H1 (cell line): ENCODE results near the gene NCAPG2. TPM values are rescaled to one million over a fixed set of nuclear protein-coding genes. Genes with fewer than 3 reads are reported as not detected.

Experiments
- CBX5 ChIP-seq: fragments of 300-800, 300-1000 bp; sonication (generic); IDR thresholded peaks from 2 replicates; pipeline ENCODE4 v1.7.1; 2016; ENCODE audit warnings: antibody characterized with exemption, low read length, low read depth
- CTBP2 ChIP-seq: IDR thresholded peaks from 2 replicates; pipeline ENCODE4 v1.7.0; 2011; ENCODE audit warnings: borderline replicate concordance, mild to moderate bottlenecking, moderate library complexity, mixed read lengths, low read length; ENCODE audit not compliant: insufficient read depth, insufficient read length
- JUN ChIP-seq: IDR thresholded peaks from 2 replicates; pipeline ENCODE4 v1.6.1; 2011; ENCODE audit warnings: low read depth, mild to moderate bottlenecking, improper control_type of control experiment, low read length
- JUND ChIP-seq: IDR thresholded peaks from 2 replicates; pipeline ENCODE4 v1.6.1; 2011; ENCODE audit warnings: mild to moderate bottlenecking, improper control_type of control experiment, low read length
- KDM4A ChIP-seq: IDR thresholded peaks from one replicate; pipeline ENCODE4 v1.7.1; 2012; ENCODE audit warnings: low read depth, mild to moderate bottlenecking, moderate library complexity, low read length, inconsistent platforms; ENCODE audit not compliant: severe bottlenecking
- RAD21 ChIP-seq, 2 experiments: IDR thresholded peaks in 1 of 2; conservative IDR thresholded peaks in 1 of 2; 2 replicates each; pipeline ENCODE4 v1.6.1; 2011; ENCODE audit warnings: low read depth in 2 of 2, low read length in 2 of 2, improper control_type of control experiment in 1 of 2, inconsistent platforms in 1 of 2, mild to moderate bottlenecking in 1 of 2, moderate library complexity in 1 of 2
- SP1 ChIP-seq: IDR thresholded peaks from 2 replicates; pipeline ENCODE4 v1.6.1; 2011; ENCODE audit warnings: low read depth, low read length
- SP4 ChIP-seq: IDR thresholded peaks from 2 replicates; pipeline ENCODE4 v1.6.1; 2012; ENCODE audit warnings: low read length, inconsistent platforms
- TAF1 ChIP-seq: IDR thresholded peaks from 2 replicates; pipeline ENCODE4 v1.6.1; 2011; ENCODE audit warnings: mild to moderate bottlenecking, low read depth, low read length
- polyA plus RNA-seq, 7 experiments: library from polyadenylated mRNA; depleted of rRNA in 3 of 7; stranded (reverse) in 5 of 7; unstranded in 2 of 7; fragments of >200 nt in 5 of 7; fragments of 200-250 nt in 2 of 7; gene quantifications; 1 replicate in 5 of 7; 2 replicates in 1 of 7; 4 replicates in 1 of 7; pipeline versions ENCODE4 v1.2.1 to v1.2.3, GENCODE V29; 2011 to 2013; ENCODE audit warnings: missing spikeins in 2 of 7, mixed read lengths in 2 of 7
- total RNA-seq: library from RNA; stranded (reverse); fragmentation: NEBNext Ultra II Directional; extraction: Animal tissue kit (Norgen Biotek cat#: 25700); gene quantifications from 2 replicates; pipeline ENCODE4 v1.2.1, GENCODE V29; 2021
- TF ChIP-seq, protein P1 (sequence below): fragments of 300-600 bp; sonication (generic); IDR thresholded peaks from 2 replicates; pipeline ENCODE4 v1.7.1; 2012; ENCODE audit warnings: low read length, moderate library complexity, mild to moderate bottlenecking, inconsistent platforms; ENCODE audit not compliant: insufficient replicate concordance

Gene NCAPG2
- total and polyA plus RNA-seq, 2 of the 8 experiments (the other 6 are each of a cell fraction or from before 2014, with no cell fraction given) = 49.9 to 119 TPM

DNA sequence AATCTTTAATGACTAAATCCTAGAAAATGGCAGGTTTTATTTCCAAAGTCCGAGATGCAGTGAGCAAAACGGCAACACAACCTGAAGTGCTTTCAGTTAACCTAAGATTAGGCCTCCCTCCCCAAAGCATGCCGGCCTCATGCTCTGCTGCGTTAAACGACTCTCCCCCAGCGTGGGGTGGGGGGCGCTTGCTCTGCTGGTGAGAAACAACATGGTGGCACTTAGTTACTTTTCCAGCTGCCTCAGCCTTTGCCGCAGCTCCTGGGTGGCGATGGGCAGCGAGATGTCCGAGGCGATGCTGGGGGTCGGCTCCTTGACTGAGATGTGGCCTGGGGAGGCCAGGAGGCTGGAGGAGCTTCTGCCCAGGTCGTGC lies 36.7 kb upstream of the NCAPG2 start (continued):
- TF ChIP-seq, protein P1, sequence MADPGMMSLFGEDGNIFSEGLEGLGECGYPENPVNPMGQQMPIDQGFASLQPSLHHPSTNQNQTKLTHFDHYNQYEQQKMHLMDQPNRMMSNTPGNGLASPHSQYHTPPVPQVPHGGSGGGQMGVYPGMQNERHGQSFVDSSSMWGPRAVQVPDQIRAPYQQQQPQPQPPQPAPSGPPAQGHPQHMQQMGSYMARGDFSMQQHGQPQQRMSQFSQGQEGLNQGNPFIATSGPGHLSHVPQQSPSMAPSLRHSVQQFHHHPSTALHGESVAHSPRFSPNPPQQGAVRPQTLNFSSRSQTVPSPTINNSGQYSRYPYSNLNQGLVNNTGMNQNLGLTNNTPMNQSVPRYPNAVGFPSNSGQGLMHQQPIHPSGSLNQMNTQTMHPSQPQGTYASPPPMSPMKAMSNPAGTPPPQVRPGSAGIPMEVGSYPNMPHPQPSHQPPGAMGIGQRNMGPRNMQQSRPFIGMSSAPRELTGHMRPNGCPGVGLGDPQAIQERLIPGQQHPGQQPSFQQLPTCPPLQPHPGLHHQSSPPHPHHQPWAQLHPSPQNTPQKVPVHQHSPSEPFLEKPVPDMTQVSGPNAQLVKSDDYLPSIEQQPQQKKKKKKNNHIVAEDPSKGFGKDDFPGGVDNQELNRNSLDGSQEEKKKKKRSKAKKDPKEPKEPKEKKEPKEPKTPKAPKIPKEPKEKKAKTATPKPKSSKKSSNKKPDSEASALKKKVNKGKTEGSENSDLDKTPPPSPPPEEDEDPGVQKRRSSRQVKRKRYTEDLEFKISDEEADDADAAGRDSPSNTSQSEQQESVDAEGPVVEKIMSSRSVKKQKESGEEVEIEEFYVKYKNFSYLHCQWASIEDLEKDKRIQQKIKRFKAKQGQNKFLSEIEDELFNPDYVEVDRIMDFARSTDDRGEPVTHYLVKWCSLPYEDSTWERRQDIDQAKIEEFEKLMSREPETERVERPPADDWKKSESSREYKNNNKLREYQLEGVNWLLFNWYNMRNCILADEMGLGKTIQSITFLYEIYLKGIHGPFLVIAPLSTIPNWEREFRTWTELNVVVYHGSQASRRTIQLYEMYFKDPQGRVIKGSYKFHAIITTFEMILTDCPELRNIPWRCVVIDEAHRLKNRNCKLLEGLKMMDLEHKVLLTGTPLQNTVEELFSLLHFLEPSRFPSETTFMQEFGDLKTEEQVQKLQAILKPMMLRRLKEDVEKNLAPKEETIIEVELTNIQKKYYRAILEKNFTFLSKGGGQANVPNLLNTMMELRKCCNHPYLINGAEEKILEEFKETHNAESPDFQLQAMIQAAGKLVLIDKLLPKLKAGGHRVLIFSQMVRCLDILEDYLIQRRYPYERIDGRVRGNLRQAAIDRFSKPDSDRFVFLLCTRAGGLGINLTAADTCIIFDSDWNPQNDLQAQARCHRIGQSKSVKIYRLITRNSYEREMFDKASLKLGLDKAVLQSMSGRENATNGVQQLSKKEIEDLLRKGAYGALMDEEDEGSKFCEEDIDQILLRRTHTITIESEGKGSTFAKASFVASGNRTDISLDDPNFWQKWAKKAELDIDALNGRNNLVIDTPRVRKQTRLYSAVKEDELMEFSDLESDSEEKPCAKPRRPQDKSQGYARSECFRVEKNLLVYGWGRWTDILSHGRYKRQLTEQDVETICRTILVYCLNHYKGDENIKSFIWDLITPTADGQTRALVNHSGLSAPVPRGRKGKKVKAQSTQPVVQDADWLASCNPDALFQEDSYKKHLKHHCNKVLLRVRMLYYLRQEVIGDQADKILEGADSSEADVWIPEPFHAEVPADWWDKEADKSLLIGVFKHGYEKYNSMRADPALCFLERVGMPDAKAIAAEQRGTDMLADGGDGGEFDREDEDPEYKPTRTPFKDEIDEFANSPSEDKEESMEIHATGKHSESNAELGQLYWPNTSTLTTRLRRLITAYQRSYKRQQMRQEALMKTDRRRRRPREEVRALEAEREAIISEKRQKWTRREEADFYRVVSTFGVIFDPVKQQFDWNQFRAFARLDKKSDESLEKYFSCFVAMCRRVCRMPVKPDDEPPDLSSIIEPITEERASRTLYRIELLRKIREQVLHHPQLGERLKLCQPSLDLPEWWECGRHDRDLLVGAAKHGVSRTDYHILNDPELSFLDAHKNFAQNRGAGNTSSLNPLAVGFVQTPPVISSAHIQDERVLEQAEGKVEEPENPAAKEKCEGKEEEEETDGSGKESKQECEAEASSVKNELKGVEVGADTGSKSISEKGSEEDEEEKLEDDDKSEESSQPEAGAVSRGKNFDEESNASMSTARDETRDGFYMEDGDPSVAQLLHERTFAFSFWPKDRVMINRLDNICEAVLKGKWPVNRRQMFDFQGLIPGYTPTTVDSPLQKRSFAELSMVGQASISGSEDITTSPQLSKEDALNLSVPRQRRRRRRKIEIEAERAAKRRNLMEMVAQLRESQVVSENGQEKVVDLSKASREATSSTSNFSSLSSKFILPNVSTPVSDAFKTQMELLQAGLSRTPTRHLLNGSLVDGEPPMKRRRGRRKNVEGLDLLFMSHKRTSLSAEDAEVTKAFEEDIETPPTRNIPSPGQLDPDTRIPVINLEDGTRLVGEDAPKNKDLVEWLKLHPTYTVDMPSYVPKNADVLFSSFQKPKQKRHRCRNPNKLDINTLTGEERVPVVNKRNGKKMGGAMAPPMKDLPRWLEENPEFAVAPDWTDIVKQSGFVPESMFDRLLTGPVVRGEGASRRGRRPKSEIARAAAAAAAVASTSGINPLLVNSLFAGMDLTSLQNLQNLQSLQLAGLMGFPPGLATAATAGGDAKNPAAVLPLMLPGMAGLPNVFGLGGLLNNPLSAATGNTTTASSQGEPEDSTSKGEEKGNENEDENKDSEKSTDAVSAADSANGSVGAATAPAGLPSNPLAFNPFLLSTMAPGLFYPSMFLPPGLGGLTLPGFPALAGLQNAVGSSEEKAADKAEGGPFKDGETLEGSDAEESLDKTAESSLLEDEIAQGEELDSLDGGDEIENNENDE = no peak
- no peak for TF ChIP-seq CTBP2
- TF ChIP-seq RAD21 (IDR thresholded peaks at IDR 0.05 in 1 of 2, conservative IDR thresholded peaks at IDR 0.05 in 1 of 2; ENCODE audit: low read depth in 2 of 2, low read length in 2 of 2) = no peak
- TF ChIP-seq TAF1 = no peak
- TF ChIP-seq JUND = no peak
- no peak for TF ChIP-seq JUN
- no peak for TF ChIP-seq CBX5
- no peak for TF ChIP-seq SP4
- TF ChIP-seq KDM4A = no peak
- no peak for TF ChIP-seq SP1
- TF ChIP-seq, all 59 proteins: peak for 0
